ENCODE results near the gene PDE4DIP. TPM values are rescaled to one million over a fixed set of nuclear protein-coding genes. Genes with fewer than 3 reads are reported as not detected.
A peak's percentile ranks its signal among the peaks of the same experiment; 100 is the strongest.
"Not testable (repeated sequence)": the region's sequence is repeated elsewhere in the genome, so short reads cannot be mapped to it uniquely, and the experiment has no call there.

PDE4DIP gene
- total RNA-seq, 6 donors from 2014 or later: 106 to 163 (median 138) TPM

GRCh38 chr1:148951336-148952227 lies 107.4 kb downstream of the PDE4DIP start:
- H3K27ac ChIP-seq: peak overlapping the region; percentile 62 to 86 (median 78)
- H3K27me3 ChIP-seq, H3K4me1 ChIP-seq, H3K36me3 ChIP-seq, H3K9me3 ChIP-seq: not testable (repeated sequence)
- ATAC-seq (ENCODE audit: low FRiP score in 2 of 2) (peak; percentile 93 to 96), DNase-seq (peak; percentile 73 to 86)
- 6 to 12% methylated on average over 7 to 19 of the region's 44 CpGs for WGBS, 2 donors
- H3K4me3 ChIP-seq: peak overlapping the region; percentile 10 to 61 (median 52)
- peak in 3 of 4 donors; percentile 11 to 70 (median 41) for TF ChIP-seq POLR2A (IDR thresholded peaks at IDR 0.05)
- TF ChIP-seq POLR2AphosphoS5 (IDR thresholded peaks at IDR 0.05): peak; percentile 32 to 51
- peak in 3 of 6 experiments; percentile 33 to 40 (median 39) for TF ChIP-seq CTCF (IDR thresholded peaks at IDR 0.05)

GRCh38 chr1:148952253-148952937 lies 108.2 kb downstream of the PDE4DIP start:
- Histone ChIP-seq H3K27ac (peak overlapping the region; percentile 53 to 86 (median 72)), H3K4me3 (peak overlapping the region; percentile 51 to 63 (median 57))
- H3K27me3 ChIP-seq, H3K9me3 ChIP-seq, H3K36me3 ChIP-seq, H3K4me1 ChIP-seq: not testable (repeated sequence)
- DNase-seq (peak; percentile 73 to 95), ATAC-seq (ENCODE audit: low FRiP score in 2 of 2) (peak; percentile 93 to 96)
- no CpG with 5 or more reads among the region's 66 CpGs for WGBS, 2 donors

GRCh38 chr1:148952938-148953616 lies 108.8 kb downstream of the PDE4DIP start:
- WGBS, 2 donors: 10 to 12% methylated on average over 5 to 21 of the region's 28 CpGs
- H3K4me1 ChIP-seq, H3K27me3 ChIP-seq, H3K36me3 ChIP-seq, H3K9me3 ChIP-seq: not testable (repeated sequence)
- ATAC-seq (ENCODE audit: low FRiP score in 2 of 2) (peak in 1 of 2 donors; percentile 2), DNase-seq (peak in 1 of 2 donors; percentile 20)
- H3K27ac ChIP-seq: peak overlapping the region in 3 of 4 donors; percentile 13 to 86 (median 53)
- H3K4me3 ChIP-seq: peak overlapping the region; percentile 51 to 63 (median 57)

- DNase-seq; H3K36me3 ChIP-seq; H3K9me3 ChIP-seq; ATAC-seq (ENCODE audit: low FRiP score in 2 of 2); H3K4me1 ChIP-seq; H3K27ac ChIP-seq; H3K27me3 ChIP-seq: not testable (repeated sequence)
- peak overlapping the region in 3 of 4 donors; percentile 51 to 61 (median 53) for H3K4me3 ChIP-seq
- WGBS, 2 donors: 48 to 49% methylated on average over 6 to 7 of the region's 7 CpGs
Measured at GRCh38 chr1:148953730-148954129, 109.5 kb downstream of the PDE4DIP start.

- not testable (repeated sequence) for H3K36me3 ChIP-seq; H3K4me3 ChIP-seq; H3K9me3 ChIP-seq; H3K4me1 ChIP-seq; DNase-seq; H3K27me3 ChIP-seq; ATAC-seq (ENCODE audit: low FRiP score in 2 of 2); H3K27ac ChIP-seq
Measured at GRCh38 chr1:148958343-148958742, 114.1 kb downstream of the PDE4DIP start.

- ATAC-seq (ENCODE audit: low FRiP score in 2 of 2); DNase-seq; H3K9me3 ChIP-seq; H3K4me1 ChIP-seq; H3K27me3 ChIP-seq; H3K27ac ChIP-seq; H3K36me3 ChIP-seq; H3K4me3 ChIP-seq: not testable (repeated sequence)
- WGBS, 2 donors: 29 to 58% methylated on average over 1 of the region's 4 CpGs
Measured at GRCh38 chr1:148960212-148961000, 116.2 kb downstream of the PDE4DIP start.

GRCh38 chr1:148962127-148962857 lies 118.1 kb downstream of the PDE4DIP start:
- H3K9me3 ChIP-seq; ATAC-seq (ENCODE audit: low FRiP score in 2 of 2); H3K4me3 ChIP-seq; DNase-seq; H3K27ac ChIP-seq; H3K36me3 ChIP-seq; H3K4me1 ChIP-seq; H3K27me3 ChIP-seq: not testable (repeated sequence)
- 83% methylated on average over 3 of the region's 6 CpGs; no CpG with 5 or more reads in 1 of the 2 donors for WGBS, 2 donors

GRCh38 chr1:148966084-148966483 lies 121.9 kb downstream of the PDE4DIP start:
- H3K27ac ChIP-seq, H3K9me3 ChIP-seq, H3K36me3 ChIP-seq, DNase-seq, H3K4me3 ChIP-seq, H3K4me1 ChIP-seq, H3K27me3 ChIP-seq: not testable (repeated sequence)
- ATAC-seq (ENCODE audit: low FRiP score in 2 of 2): peak; percentile 79 to 92
- 0% methylated on average over 1 of the region's 2 CpGs for WGBS, 2 donors

- not testable (repeated sequence) for H3K4me3 ChIP-seq; H3K4me1 ChIP-seq; H3K36me3 ChIP-seq; DNase-seq; H3K9me3 ChIP-seq; H3K27me3 ChIP-seq; H3K27ac ChIP-seq; ATAC-seq (ENCODE audit: low FRiP score in 2 of 2)
- 63 to 83% methylated on average over 1 to 2 of the region's 2 CpGs for WGBS, 2 donors
Measured at GRCh38 chr1:148967580-148967979, 123.4 kb downstream of the PDE4DIP start.

GRCh38 chr1:148968682-148969081 lies 124.5 kb downstream of the PDE4DIP start:
- H3K27me3 ChIP-seq; H3K27ac ChIP-seq; ATAC-seq (ENCODE audit: low FRiP score in 2 of 2); H3K36me3 ChIP-seq; DNase-seq; H3K4me3 ChIP-seq; H3K9me3 ChIP-seq; H3K4me1 ChIP-seq: not testable (repeated sequence)
- WGBS, 2 donors: 100% methylated on average over 1 of the region's 3 CpGs; no CpG with 5 or more reads in 1 of the 2 donors

Measured in upper lobe of left lung (tissue), 6 donors.